Stimulated activated CD4-positive, alpha-beta T cell treated with anti-CD3 and anti-CD28 coated beads, Interleukin-1b, Interleukin-23, amount 100 ng/mL, for 48 hours (primary cell): Measurements from ENCODE around the gene CYP51A1.
"Not testable (repeated sequence)": the region's sequence is repeated elsewhere in the genome, so short reads cannot be mapped to it uniquely, and the experiment has no call there.

Source experiments
- DNase-seq: peaks from one replicate; pipeline ENCODE4 v3.0.0-alpha.2; 2020

The CYP51A1 gene

DNA sequence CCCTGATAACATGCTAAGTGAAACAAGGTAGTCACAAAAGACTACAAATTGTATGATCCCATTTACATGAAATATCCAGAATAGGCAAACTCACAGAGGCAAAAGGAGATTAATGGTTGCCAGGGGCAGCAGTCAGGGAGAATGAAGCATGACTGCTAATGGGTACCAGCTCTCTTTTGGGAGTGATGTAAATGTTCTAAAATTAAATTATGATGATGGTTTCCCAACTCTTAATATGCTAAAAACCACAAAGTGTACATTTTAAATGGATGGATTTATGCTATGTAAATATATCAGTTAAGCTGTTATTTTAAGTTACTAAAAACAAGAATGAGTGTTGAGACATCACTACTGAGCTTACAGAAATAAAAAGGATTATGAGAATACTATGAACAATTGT lies 12.6 kb downstream of the CYP51A1 start:
- no peak for DNase-seq

GRCh38 chr7:92119213-92119759 lies 15.0 kb downstream of the CYP51A1 start:
- no peak for DNase-seq

GRCh38 chr7:92116949-92117348 lies 17.3 kb downstream of the CYP51A1 start:
- DNase-seq = no peak

- DNase-seq = no peak
Observed at GRCh38 chr7:92115821-92116220, 18.5 kb downstream of the CYP51A1 start.

- DNase-seq = no peak
Observed at GRCh38 chr7:92110857-92111256, 23.4 kb downstream of the CYP51A1 start.

DNA sequence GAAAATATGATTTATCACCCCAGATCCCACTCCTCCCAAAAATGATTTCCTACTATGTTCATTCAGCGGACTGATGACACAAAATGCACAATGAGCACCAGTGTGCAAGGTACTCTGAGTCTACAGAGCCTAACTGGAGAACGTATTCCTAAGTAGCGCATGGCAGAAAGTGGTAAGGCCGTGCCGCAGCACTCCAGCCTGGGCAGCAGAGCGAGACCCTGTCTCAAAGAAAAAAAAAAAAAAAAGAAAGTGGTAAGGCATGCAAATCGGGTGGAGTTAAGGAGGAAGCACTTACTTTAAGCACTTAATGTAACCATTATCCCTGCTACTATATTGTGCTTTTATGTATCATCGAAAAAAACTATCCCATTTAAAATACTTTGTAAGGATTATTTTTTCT lies 25.5 kb downstream of the CYP51A1 start:
- DNase-seq = no peak

DNA sequence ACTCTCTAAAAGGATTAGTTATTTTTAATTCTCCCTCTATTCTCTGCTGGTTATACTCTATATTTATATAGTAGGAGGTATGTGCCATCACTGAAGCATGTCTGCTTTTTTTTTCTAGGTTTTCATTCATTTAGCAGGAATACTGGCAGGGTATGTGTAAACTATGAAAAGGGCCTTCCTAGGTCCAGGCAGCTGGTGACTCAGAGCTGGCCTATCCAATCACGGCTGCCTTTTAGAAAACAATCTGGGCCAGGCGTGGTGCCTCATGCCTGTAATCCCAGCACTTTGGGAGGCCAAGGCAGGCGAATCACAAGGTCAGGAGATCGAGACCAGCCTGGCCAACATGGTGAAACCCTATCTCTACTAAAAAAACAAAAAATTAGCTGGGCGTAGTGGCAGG lies 31.4 kb downstream of the CYP51A1 start:
- DNase-seq = not testable (repeated sequence)

DNA sequence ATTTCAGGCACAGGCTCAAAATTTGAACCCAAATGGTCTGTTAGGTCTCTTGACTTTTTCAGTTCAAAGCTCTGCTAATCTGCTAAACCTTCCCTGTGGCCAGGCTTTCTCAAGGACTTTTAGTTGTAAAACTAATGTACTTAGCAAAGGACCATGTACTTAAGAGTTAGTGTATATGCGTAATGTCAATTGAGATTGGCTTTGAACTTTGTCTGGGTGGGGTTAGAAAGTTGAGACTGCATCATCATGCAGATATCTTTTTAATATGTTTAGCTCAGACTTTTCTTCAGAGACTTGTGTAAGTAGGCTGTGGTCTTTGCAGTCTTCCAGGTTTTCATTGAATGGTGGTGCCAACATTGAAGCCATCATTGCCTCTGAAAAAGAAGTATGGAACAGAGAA lies 33.7 kb downstream of the CYP51A1 start:
- DNase-seq = no peak

GRCh38 chr7:92095380-92095779 lies 38.9 kb downstream of the CYP51A1 start:
- DNase-seq = no peak

GRCh38 chr7:92092210-92092609 lies 42.1 kb downstream of the CYP51A1 start:
- DNase-seq = no peak

- no peak for DNase-seq
Observed at GRCh38 chr7:92088266-92088665, 46.0 kb downstream of the CYP51A1 start.

DNA sequence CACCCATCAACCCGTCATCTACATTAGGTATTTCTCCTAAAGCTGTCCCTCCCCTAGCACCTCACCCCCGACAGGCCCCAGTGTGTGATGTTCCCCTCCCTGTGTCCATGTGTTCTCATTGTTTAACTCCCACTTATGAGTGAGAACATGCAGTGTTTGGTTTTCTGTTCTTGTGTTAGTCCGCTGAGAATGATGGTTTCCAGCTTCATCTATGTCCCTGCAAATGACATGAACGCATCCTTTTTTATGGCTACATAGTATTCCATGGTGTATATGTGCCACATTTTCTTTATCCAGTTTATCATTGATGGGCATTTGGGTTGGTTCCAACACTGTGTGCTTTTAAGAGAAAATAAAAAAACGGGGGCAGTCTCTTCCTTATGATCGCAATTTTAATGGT lies 50.4 kb downstream of the CYP51A1 start:
- DNase-seq = not testable (repeated sequence)

- no peak for DNase-seq
Observed at GRCh38 chr7:92076509-92076908, 57.8 kb downstream of the CYP51A1 start.

DNA sequence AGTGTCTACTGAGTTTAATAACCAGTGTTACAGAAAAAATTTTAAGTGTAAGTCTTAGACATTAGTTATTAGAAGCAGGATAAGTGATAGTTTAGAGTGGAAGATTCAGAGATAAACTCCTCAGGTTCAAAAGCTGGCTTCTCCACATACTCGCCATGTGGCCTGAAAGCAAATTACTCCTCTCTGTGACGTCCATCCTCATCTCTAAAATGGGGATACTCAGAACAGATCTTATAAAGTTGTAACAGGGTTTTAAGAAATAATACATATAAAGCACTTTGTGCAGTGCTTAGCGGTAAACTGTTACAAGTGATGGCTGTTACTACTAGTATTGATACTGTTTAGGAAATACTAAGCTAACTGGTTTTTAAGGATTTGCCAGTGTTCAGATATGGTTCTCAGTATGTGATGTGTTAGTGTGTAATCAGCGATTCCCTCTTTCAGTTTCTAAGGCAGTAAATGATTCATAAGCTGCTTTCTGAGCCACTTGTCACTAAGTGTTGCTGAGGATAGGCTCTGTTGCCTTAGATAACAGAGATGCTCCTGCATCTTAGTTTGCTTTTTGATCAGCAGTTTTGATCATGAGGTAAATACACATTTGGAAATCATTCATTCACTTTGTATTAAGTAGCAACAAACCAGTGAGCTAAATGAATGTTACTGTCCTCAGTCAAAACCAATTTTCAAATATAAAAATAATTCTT lies 58.7 kb downstream of the CYP51A1 start:
- no peak for DNase-seq

DNA sequence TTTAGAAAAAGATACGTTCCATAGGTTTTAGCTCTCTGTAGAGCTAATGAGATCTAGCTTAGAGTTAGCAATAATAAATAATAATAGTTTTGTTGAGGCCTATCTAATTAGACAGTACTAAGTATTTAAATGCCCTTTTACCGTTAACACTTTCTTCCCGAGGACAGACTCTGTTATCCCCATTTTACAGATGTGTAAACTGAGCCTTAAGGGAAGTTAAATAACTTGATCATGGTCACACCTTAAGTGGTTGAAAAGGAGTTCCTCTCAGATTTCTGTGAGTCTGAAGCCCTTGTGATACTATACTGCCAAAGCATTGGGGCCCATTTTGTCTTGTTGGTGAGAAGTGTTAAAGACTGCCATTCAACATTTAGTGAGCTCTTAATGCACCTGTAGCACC lies 61.6 kb downstream of the CYP51A1 start:
- DNase-seq = no peak

DNA sequence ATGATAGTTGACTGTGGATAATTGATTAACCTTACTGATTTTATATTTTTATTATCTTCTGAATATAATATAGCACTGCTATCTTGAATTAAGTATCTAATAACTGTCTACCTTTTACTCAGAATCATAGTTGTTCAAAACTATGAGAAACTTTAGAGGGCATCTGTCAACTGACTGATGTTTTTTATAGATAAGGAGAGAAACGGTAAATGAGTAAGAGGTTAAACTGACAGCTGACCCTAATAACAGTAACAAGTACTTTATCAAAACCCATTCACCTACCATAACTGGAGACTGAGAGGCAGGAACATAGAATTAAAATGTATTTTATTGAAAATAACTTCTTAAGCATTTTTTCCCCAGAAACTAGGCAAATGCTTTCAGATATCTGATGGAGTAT lies 62.2 kb downstream of the CYP51A1 start:
- DNase-seq = no peak

DNA sequence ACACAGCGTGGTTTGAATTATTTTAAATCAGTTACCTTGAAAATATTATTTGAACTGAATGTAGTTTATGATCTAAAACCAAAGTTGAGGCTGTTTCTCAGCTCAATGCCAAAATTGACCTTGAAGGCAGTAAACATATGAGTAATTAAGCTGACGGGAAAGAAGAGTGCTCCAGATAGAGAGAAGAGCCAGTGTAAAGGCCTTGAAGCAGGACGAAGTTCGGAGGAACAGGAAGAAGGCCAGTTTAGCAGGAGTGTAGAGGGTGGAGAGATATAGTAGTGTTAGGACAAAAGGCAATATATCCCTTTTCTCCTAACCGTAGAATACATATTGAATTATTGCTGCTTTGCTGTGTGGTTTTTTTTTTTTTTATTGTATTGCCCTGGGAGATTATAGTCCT lies 63.2 kb downstream of the CYP51A1 start:
- DNase-seq = no peak

GRCh38 chr7:92064438-92065029 lies 69.7 kb downstream of the CYP51A1 start:
- DNase-seq = no peak
